Measurements from ENCODE around the gene TMEM179. TPM values are rescaled to one million over a fixed set of nuclear protein-coding genes. Genes with fewer than 3 reads are reported as not detected.
A peak's percentile ranks its signal among the peaks of the same experiment; 100 is the strongest.

TMEM179 gene
- total and polyA plus RNA-seq, 2 of the 8 experiments (the other 6 are each of a cell fraction or from before 2014, with no cell fraction given), result 2.9 to 4.0 TPM

GRCh38 chr14:104604458-104605449 is at the start of gene TMEM179 (continued):
- no peak for TF ChIP-seq POLR2AphosphoS5 (IDR thresholded peaks at IDR 0.05; ENCODE audit: low read depth, low read length)
- TF ChIP-seq SIX5 (IDR thresholded peaks at IDR 0.05; ENCODE audit: low read depth, low read length), result no peak
- no peak for TF ChIP-seq CBX8 (IDR thresholded peaks at IDR 0.05; ENCODE audit: borderline replicate concordance, low read depth, low read length)
- TF ChIP-seq SIRT6 (IDR thresholded peaks at IDR 0.05; ENCODE audit: low read length), result no peak
- TF ChIP-seq YY1 (IDR thresholded peaks at IDR 0.05; ENCODE audit: low read depth, low read length), result peak; percentile 29; the same call in 1 of the 2 replicates
- 0 out of 2 replicates have a peak, but pooled peaks have one; percentile 47 for TF ChIP-seq EGR1 (IDR thresholded peaks at IDR 0.05; ENCODE audit: borderline replicate concordance, low read depth, low read length)
- no peak for TF ChIP-seq PHF8 (conservative IDR thresholded peaks at IDR 0.05; ENCODE audit: low read depth, low read length)
- TF ChIP-seq ZNF274 (IDR thresholded peaks at IDR 0.05; ENCODE audit: borderline replicate concordance, extremely low read depth, low read length), result no peak
- no peak for TF ChIP-seq TEAD4 (IDR thresholded peaks at IDR 0.05; ENCODE audit: low read depth, low read length)
- TF ChIP-seq BRCA1 (IDR thresholded peaks at IDR 0.05; ENCODE audit: low read depth, low read length), result no peak
- no peak for TF ChIP-seq POU5F1 (IDR thresholded peaks at IDR 0.05; ENCODE audit: low read depth, low read length)
- no peak for TF ChIP-seq RXRA (IDR thresholded peaks at IDR 0.05; ENCODE audit: insufficient read depth, low read depth, low read length)
- TF ChIP-seq SRF (IDR thresholded peaks at IDR 0.05; ENCODE audit: low read depth, low read length), result no peak
- no peak for TF ChIP-seq RNF2 (IDR thresholded peaks at IDR 0.05; ENCODE audit: borderline replicate concordance, low read depth, low read length, missing control alignments, poor library complexity, severe bottlenecking)
- TF ChIP-seq TAF7 (optimal IDR thresholded peaks at IDR 0.05; ENCODE audit: borderline replicate concordance, low read depth, low read length), result peak; percentile 43
- peak; percentile 67 for TF ChIP-seq KDM4A (IDR thresholded peaks at IDR 0.05; ENCODE audit: low read depth, low read length, severe bottlenecking)
- TF ChIP-seq TAF1 (IDR thresholded peaks at IDR 0.05; ENCODE audit: low read depth, low read length), result no peak
- no peak; a peak in 1 of 4 replicates for TF ChIP-seq CTCF (IDR thresholded peaks at IDR 0.05; ENCODE audit: control extremely low read depth in 1 of 3, insufficient read depth in 1 of 3, low read depth in 1 of 3, low read length in 3 of 3)
- no peak for TF ChIP-seq KDM1A (IDR thresholded peaks at IDR 0.05; ENCODE audit: borderline replicate concordance, low read length)
- TF ChIP-seq BCL11A (IDR thresholded peaks at IDR 0.05; ENCODE audit: low read depth in 2 of 2, low read length in 2 of 2), result no peak
- no peak for TF ChIP-seq EZH2 (IDR thresholded peaks at IDR 0.05; ENCODE audit: low read depth, low read length, severe bottlenecking)

Data from H1 (cell line).